AG10803 (cell line): Measurements from ENCODE around the gene MGARP.

ENCODE experiments used
- DNase-seq: peaks from one replicate; pipeline ENCODE4 v3.0.0; 2010; ENCODE audit warnings: low read depth
- H3K4me3 ChIP-seq: 2 replicates; pipeline ENCODE4 v1.5.1; 2011; ENCODE audit warnings: mild to moderate bottlenecking, low read length, control low read depth
- CTCF ChIP-seq: conservative IDR thresholded peaks from 2 replicates; pipeline ENCODE4 v1.5.1; 2011; ENCODE audit warnings: mild to moderate bottlenecking, low read length, control low read depth, inconsistent platforms

MGARP gene

GRCh38 chr4:139242511-139243051 is 37.4 kb downstream of the MGARP start:
- peak; percentile 70 for DNase-seq
- no peak overlapping the region for H3K4me3 ChIP-seq
- no peak for TF ChIP-seq CTCF

GRCh38 chr4:139241784-139242151 is 38.3 kb downstream of the MGARP start:
- DNase-seq = no peak
- TF ChIP-seq CTCF = no peak
- H3K4me3 ChIP-seq = no peak overlapping the region

- TF ChIP-seq CTCF = no peak
- DNase-seq = peak; percentile 16
Observed at GRCh38 chr4:139241086-139241783, 38.8 kb downstream of the MGARP start.

GRCh38 chr4:139239127-139239772 is 40.8 kb downstream of the MGARP start:
- no peak overlapping the region for H3K4me3 ChIP-seq
- no peak for DNase-seq
- TF ChIP-seq CTCF = no peak

More at GRCh38 chr4:139241086-139241783, 38.8 kb downstream of the MGARP start:
- H3K4me3 ChIP-seq = no peak overlapping the region

GRCh38 chr4:139234253-139234652 is 45.8 kb downstream of the MGARP start:
- DNase-seq = no peak
- no peak overlapping the region for H3K4me3 ChIP-seq
- no peak for TF ChIP-seq CTCF

- no peak overlapping the region for H3K4me3 ChIP-seq
- peak; percentile 84 for TF ChIP-seq CTCF
- DNase-seq = peak; percentile 71
Observed at GRCh38 chr4:139229534-139230039, 50.4 kb downstream of the MGARP start.
